ENCODE results near the gene CDC42.
A peak's percentile ranks its signal among the peaks of the same experiment; 100 is the strongest.

Gene CDC42

GRCh38 chr1:22038036-22038435, 14.5 kb upstream of the CDC42 start:
- no peak for DNase-seq

DNA sequence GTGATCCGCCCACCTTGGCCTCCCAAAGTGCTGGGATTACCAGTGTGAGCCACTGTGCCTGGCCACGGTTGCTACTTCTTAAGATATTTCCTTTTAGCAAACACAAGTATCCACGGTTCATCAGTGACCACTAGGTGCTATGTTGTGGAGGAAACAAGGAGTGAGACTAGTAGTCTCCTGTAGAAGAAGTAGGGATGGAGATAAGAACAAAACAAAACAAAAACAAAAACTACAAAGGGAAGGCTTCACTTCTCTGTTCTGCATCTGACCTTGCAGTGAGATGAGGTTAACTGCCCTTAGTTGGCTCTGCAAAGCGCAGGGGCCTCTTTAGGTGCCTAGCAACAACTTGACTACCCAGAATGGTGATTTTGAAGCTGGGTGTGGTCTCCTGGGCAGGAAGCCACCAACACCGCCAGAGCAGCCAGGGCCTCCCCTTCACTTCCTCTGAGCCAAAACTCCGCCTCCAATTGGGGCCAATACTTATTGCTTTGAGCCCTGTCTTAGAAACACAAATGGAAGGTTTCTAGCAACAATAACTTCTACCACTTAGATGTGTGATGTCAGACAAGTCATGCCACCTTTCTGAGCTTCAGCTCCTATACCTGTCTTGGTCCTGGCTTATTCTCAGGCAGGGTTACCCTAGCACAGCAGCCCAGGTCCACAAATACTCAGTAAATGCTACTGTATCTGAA, 12.8 kb upstream of the CDC42 start:
- peak; percentile 91 for DNase-seq

- DNase-seq: no peak
These were observed 12.3 kb upstream of the CDC42 start for GRCh38 chr1:22040286-22040623.

- DNase-seq: no peak
These were observed 11.0 kb upstream of the CDC42 start for GRCh38 chr1:22041505-22041904.

DNA sequence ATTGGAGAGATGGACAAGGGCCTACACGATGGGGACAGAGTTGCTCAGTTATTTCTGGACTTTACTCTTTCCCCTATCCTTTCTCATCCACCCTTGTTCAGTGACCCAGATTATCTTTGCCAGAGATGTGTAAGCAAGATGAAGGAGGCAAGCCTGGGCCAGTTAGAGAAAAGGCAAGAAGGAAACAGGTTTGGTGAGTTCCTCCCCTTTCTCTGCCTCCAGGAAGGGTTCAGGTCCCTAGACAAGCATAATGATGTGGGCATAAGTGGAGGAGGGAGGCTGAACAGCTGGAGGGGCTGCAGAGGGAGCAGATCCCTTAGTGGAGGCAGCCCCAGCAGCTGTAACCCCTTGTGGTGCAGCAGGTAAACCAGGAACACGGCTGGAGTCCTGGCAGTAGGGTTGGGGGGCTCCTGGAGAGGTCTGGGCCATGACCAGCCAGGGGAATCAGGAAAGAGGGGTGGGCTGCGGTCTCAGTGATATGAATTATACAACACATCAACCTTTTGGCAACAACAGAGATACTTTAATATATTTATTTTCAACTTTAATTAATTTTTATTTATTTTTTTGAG, 9.2 kb upstream of the CDC42 start:
- DNase-seq: no peak

DNA sequence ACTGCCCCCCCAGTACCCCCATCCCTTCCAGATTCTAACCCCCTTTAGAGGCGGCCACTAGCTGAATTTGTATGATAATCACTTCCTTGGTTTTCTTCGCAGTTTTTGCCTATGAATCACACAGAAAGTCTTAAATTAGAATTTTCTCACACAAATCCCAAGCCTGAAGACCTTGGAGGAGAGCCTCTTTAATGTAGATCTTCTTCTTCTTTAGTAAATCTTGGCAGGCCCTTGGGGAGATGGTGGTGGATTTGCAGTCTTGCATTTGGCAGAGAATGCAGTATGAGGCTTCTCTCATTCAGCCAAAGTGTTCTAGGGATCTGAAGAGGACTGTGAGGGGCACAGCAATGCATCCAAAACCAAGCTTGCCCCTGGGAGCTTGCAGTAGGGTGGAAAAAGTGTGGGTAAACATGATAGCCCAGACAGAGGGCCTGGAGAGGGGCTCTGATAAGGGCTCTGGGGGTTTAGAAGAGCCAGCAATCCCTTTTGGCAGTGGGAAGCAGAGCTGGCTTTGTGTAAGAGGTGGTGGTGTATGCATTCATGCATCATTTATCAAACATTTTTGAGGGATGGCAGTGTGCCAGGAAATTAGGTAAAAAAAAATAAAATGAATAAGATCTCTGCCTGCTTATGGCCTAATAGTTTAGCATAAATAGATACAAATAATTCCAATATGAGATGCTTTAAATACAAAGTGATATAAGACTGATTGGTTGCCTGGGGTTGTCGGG, 7.7 kb upstream of the CDC42 start:
- DNase-seq: no peak

DNA sequence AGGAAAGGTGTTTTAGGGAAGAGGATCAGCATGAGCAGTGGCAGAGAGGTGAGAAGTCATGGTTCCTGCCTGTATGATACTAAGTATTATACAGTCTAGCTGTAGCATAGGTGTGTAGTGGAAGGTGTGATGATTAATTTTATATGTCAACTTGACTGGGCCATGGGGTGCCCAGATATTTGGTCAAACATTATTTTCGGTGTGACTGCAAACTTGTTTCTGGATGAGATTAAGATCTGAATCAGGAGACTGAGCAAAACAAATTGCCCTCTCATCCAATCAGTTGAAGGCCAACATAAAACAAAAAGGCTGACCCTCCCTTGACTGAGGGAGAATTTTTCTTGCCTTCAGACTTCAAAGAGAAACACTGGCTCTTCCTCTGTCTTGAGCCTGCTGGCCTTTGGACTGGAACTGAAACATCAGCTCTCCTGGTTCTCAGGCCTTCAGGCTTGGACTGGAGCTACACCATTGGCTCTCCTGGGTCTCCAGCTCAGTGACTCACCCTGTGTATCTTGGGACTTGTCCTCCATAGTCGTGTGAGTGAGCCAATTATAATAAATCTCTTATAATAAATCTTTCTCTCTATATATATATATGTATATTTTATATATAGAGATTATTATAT, 6.8 kb upstream of the CDC42 start:
- DNase-seq: no peak

GRCh38 chr1:22048351-22049192, 3.9 kb upstream of the CDC42 start:
- DNase-seq: no peak

DNA sequence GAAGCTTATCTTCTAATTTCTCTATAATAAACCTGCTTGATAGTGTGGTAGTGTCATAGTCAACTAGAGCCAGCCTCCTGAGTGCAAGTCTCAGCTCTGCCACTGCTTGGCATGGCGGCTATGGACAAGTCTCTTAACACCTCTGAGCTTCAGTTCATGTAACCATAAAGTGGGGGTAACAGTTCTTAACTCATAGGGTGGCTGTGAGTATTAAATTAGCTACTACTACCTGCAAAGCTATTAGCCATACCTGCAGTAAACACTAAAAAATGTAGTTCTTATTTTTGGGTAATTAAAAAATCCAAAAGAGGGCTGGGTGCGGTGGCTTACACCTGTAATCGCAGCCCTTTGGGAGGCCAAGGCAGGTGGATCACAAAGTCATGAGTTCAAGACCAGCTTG, 2.2 kb upstream of the CDC42 start:
- no peak for DNase-seq

DNA sequence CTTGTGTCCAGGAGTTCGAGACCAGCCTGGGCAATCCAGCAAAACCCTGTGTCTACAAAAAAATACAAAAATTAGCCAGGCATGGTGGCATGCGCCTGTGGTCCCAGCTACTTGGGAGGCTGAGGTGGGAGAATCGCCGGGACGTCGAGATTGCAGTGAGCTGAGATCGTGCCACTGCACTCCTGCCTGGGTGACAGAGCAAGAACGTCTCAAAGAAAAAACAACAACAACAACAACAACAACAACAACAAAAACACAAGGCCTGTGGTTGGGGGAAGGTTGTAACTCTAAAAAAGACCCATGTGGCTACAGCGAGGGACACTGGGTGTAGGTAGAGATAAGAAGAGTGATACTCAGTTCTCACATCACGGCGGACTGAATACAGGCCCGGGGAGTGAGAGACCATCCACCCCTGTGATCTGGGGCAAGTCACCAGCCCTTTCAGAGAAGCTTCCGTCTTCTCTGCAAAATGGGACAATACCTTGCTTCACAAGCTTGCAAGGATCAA, 848 bp upstream of the CDC42 start:
- no peak for DNase-seq

GRCh38 chr1:22053017-22053860, 730 bp downstream of the CDC42 start:
- peak; percentile 25 for DNase-seq

DNA sequence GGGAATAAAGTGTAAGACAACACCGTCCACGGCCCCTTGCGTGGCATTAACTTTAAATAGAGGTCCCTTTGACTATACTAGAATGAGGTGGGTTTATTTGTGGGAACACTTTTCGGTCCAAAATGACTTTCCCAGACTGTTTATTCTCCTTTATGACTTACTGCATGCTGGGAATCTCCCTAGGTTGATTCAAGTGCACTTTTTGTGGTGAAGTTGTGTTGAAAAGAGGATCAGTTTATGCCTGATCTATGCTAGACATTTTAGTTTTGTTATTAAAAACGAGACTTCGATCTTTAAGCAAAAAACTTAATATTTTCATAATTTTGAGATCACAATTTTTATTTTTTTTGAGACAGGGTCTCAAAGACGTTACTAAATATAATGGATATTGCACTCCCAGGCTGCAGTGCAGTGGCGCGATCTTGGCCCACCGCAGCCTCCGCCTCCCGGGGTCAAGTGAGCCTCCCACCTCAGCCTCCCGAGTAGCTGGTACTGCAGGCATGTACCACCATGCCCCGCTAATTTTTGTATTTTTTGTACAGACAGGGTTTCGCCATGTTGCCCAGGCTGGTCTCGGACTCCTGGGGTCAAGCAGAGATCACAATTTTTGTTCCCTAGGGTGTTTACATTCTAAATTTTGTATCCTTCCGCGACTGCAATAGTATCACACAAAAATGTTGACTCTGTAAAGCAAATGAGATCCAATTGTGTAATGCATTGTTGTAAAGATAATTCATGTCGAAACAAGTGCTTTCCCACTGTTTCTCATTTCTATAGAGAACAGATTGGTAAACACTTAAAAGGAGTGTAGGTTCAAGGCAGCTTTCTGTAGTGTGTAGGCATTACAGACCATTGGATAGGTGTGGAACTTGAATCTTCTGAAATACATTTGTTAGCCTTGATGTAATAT, 1.6 kb downstream of the CDC42 start:
- no peak for DNase-seq

GRCh38 chr1:22055463-22055862, 3.0 kb downstream of the CDC42 start:
- no peak for DNase-seq

DNA sequence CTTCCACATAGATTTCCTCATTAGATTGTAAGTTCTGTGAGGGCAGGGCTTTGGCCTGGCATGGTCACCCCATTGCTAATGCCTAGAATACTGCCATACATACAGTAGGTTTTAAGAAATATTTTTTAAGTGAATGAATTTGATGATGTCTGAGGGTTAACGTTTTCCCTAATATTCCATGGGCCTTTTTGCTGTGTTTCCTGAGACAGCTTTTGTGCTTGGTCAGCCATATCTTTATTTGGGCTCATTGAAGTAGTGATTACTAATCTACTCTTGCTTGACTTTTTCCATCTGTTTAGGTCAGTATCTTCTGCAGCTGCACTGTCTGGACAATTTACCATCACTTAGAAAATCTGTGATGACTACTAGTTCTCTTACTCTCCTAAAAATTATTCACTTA, 3.5 kb downstream of the CDC42 start:
- DNase-seq: no peak

DNA sequence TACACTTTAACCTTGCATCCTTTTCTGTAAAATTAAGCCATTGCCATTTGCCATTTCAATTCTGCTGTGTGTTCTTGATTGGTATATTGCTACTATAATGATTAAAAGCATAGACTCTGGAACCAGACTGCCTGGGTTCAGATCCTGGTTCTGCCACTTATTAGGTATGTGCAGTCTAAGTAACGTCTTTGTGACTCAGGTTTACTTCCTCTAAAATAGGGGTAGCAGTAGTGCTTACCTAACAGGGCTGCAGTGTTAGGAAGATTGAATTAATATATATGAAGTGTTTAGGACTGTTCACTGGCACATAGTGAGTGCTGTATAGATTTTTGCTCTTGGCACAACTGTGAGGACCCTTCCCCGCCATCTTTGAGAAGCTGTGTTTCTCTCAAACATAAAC, 4.4 kb downstream of the CDC42 start:
- no peak for DNase-seq

DNA sequence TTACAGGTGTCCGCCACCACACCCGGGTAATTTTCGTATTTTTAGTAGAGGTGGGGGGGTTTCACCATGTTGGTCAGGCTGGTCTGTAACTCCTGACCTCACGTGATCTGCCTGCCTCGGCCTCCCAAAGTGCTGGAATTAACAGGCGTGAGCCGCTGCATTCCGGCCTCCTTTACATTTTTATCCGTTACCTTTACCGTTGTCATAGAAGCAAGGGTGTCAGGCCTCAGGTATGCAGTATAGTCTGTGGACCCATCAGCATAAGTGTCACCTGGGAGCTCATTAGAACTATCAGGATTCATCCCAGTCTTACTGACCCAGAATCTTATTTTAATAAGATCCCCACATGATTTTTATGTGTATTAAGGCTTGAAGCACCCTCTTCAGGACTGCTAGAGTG, 5.4 kb downstream of the CDC42 start:
- no peak for DNase-seq

GRCh38 chr1:22064751-22065402, 12.4 kb downstream of the CDC42 start:
- no peak for DNase-seq

DNA sequence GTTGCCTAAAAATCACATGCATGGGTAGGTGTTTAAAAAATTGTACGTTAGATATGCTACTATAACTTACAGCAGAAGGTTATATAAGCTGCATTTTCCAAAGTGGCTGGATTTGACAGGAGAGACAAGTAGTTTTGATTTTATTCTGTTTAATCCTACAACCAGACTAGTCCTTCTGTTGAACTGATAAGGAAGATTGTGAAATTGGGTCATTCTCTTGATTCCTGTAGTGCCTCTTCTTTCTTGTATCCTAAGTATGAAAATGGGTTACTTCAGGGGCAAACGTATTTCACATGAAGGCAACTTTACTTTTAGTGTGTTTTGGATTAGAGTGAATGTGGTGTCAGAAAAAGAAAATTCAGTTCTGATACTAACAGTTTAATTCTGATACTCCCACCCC, 19.0 kb downstream of the CDC42 start:
- no peak for DNase-seq

GRCh38 chr1:22074803-22075202, 22.3 kb downstream of the CDC42 start:
- DNase-seq: no peak

GRCh38 chr1:22075718-22076117, 23.2 kb downstream of the CDC42 start:
- DNase-seq: peak; percentile 8
